Vagina (tissue), 2 donors: ENCODE data around the gene B3GALT2. TPM values are rescaled to one million over a fixed set of nuclear protein-coding genes. Genes with fewer than 3 reads are reported as not detected.

Experiments used
- DNase-seq, 2 donors: peaks; one replicate each; pipeline ENCODE4 v3.0.0-alpha.2; 2017; ENCODE audit errors: extremely low spot score in 2 of 2
- H3K27ac ChIP-seq: fragments of 200-600 bp; sonication (generic); one replicate; pipeline ENCODE4 v1.5.1; 2019
- H3K27me3 ChIP-seq: fragments of 200-600 bp; sonication (generic); one replicate; pipeline ENCODE4 v1.5.1; 2019
- H3K36me3 ChIP-seq, 2 donors: fragments of 200-600 bp; sonication (generic); one replicate each; pipeline ENCODE4 v1.5.1; 2017 to 2019
- H3K4me1 ChIP-seq: fragments of 200-600 bp; sonication (generic); one replicate; pipeline ENCODE4 v1.5.1; 2019
- H3K4me3 ChIP-seq, 2 donors: fragments of 200-600 bp; sonication (generic); 1 replicate in 1 of 2; 2 replicates in 1 of 2; pipeline ENCODE4 v1.5.1; 2016 to 2019
- H3K9me3 ChIP-seq: fragments of 200-600 bp; sonication (generic); one replicate; pipeline ENCODE4 v1.5.1; 2019
- POLR2A ChIP-seq, 2 donors: fragments of 450-650 bp; IDR thresholded peaks; one replicate each; pipeline ENCODE4 v1.6.1; 2017; ENCODE audit warnings: antibody characterized with exemption in 2 of 2, mild to moderate bottlenecking in 2 of 2, moderate library complexity in 2 of 2
- POLR2AphosphoS5 ChIP-seq, 2 donors: sonication (generic); formaldehyde crosslinking; IDR thresholded peaks; one replicate each; pipeline ENCODE4 v1.9.0; 2017; ENCODE audit warnings: antibody characterized with exemption in 2 of 2, mild to moderate bottlenecking in 2 of 2, low read depth in 1 of 2; ENCODE audit not compliant: insufficient read depth in 1 of 2
- intact Hi-C: fragments of 100-400 bp; cut with DNase I; formaldehyde crosslinking; loops from one replicate; pipeline ENCODE4 v1.15.1; 2023
- total RNA-seq: library from RNA; depleted of rRNA; stranded (reverse); fragments of >200 nt; gene quantifications from one replicate; pipeline ENCODE4 v1.2.3, GENCODE V29; 2016
- TF ChIP-seq, protein P1 (sequence below), 3 experiments: fragments of 450-650 bp in 2 of 3; fragments of 200-600 bp in 1 of 3; sonication (generic) in 1 of 3; IDR thresholded peaks; one replicate each; pipeline ENCODE4 v1.5.1; 2017 to 2019; ENCODE audit warnings: antibody characterized with exemption in 3 of 3, mild to moderate bottlenecking in 2 of 3, moderate library complexity in 2 of 3

Gene B3GALT2
- total RNA-seq, 1 donor from 2014 or later, result 0.49 TPM

- Histone ChIP-seq H3K4me3 (no peak overlapping the region), H3K4me1 (no peaks in the 10 kb centered on the region), H3K27ac (no peak overlapping the region), H3K9me3 (no peaks in the 10 kb centered on the region), H3K36me3 (no peaks in the 10 kb centered on the region), H3K27me3 (no peaks in the 10 kb centered on the region)
- no peak for DNase-seq
- intact Hi-C loops, result no loop called here
- TF ChIP-seq, protein P1, sequence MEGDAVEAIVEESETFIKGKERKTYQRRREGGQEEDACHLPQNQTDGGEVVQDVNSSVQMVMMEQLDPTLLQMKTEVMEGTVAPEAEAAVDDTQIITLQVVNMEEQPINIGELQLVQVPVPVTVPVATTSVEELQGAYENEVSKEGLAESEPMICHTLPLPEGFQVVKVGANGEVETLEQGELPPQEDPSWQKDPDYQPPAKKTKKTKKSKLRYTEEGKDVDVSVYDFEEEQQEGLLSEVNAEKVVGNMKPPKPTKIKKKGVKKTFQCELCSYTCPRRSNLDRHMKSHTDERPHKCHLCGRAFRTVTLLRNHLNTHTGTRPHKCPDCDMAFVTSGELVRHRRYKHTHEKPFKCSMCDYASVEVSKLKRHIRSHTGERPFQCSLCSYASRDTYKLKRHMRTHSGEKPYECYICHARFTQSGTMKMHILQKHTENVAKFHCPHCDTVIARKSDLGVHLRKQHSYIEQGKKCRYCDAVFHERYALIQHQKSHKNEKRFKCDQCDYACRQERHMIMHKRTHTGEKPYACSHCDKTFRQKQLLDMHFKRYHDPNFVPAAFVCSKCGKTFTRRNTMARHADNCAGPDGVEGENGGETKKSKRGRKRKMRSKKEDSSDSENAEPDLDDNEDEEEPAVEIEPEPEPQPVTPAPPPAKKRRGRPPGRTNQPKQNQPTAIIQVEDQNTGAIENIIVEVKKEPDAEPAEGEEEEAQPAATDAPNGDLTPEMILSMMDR (IDR thresholded peaks at IDR 0.05), result no peak
- TF ChIP-seq POLR2AphosphoS5 (IDR thresholded peaks at IDR 0.05; ENCODE audit: insufficient read depth in 1 of 2, low read depth in 1 of 2) (no peak), POLR2A (IDR thresholded peaks at IDR 0.05) (no peak)
These were observed 9.6 kb downstream of the B3GALT2 start for GRCh38 chr1:193176788-193177187.

GRCh38 chr1:193176113-193176512 lies 10.3 kb downstream of the B3GALT2 start:
- no peak for DNase-seq
- Histone ChIP-seq H3K4me1 (no peaks in the 10 kb centered on the region), H3K36me3 (no peaks in the 10 kb centered on the region), H3K27me3 (no peaks in the 10 kb centered on the region), H3K9me3 (no peaks in the 10 kb centered on the region), H3K4me3 (no peak overlapping the region), H3K27ac (no peak overlapping the region)
- TF ChIP-seq POLR2A (IDR thresholded peaks at IDR 0.05) (no peak), POLR2AphosphoS5 (IDR thresholded peaks at IDR 0.05; ENCODE audit: insufficient read depth in 1 of 2, low read depth in 1 of 2) (no peak)
- TF ChIP-seq, protein P1 (IDR thresholded peaks at IDR 0.05), result no peak
- intact Hi-C loops, result no loop called here

DNA sequence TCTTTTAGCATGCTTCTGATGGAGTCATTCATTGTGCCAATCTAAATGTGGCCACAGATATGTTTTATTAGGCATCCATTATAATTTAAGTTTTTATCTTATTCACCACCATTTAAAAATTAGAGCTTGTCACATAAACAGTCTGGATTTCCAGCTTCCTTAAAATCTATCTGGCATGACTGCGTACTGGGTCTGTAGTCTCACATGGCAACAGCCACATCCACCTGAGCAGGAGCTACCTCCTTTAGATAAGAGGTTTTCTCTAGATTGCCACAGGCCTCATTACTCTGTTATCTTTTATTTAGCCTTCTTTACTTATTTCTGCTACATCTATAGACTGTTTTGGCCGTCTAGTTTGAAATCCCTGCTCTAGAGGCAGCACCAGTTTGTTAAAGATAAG lies 29.1 kb downstream of the B3GALT2 start:
- Histone ChIP-seq H3K4me3 (no peak overlapping the region), H3K27me3 (no peaks in the 10 kb centered on the region), H3K36me3 (peaks cover 0 to 24% of the 10 kb centered on the region in 2 donors), H3K4me1 (peaks cover 9% of the 10 kb centered on the region), H3K27ac (no peak overlapping the region), H3K9me3 (no peaks in the 10 kb centered on the region)
- TF ChIP-seq, protein P1 (IDR thresholded peaks at IDR 0.05), result no peak
- TF ChIP-seq POLR2AphosphoS5 (IDR thresholded peaks at IDR 0.05; ENCODE audit: insufficient read depth in 1 of 2, low read depth in 1 of 2) (no peak), POLR2A (IDR thresholded peaks at IDR 0.05) (no peak)
- DNase-seq, result no peak
- intact Hi-C loops, result no loop called here

- no peak overlapping the region for H3K4me3 ChIP-seq
- H3K36me3 ChIP-seq, result peaks cover 0 to 26% of the 10 kb centered on the region in 2 donors
- no peaks in the 10 kb centered on the region for H3K9me3 ChIP-seq
- peaks cover 9% of the 10 kb centered on the region for H3K4me1 ChIP-seq
- DNase-seq, result no peak
- intact Hi-C loops, result no loop called here
- TF ChIP-seq, protein P1 (IDR thresholded peaks at IDR 0.05), result no peak
- TF ChIP-seq POLR2A (IDR thresholded peaks at IDR 0.05) (no peak), POLR2AphosphoS5 (IDR thresholded peaks at IDR 0.05; ENCODE audit: insufficient read depth in 1 of 2, low read depth in 1 of 2) (no peak)
- H3K27ac ChIP-seq, result no peak overlapping the region
- no peaks in the 10 kb centered on the region for H3K27me3 ChIP-seq
These were observed 29.6 kb downstream of the B3GALT2 start for GRCh38 chr1:193156822-193157142.

DNA sequence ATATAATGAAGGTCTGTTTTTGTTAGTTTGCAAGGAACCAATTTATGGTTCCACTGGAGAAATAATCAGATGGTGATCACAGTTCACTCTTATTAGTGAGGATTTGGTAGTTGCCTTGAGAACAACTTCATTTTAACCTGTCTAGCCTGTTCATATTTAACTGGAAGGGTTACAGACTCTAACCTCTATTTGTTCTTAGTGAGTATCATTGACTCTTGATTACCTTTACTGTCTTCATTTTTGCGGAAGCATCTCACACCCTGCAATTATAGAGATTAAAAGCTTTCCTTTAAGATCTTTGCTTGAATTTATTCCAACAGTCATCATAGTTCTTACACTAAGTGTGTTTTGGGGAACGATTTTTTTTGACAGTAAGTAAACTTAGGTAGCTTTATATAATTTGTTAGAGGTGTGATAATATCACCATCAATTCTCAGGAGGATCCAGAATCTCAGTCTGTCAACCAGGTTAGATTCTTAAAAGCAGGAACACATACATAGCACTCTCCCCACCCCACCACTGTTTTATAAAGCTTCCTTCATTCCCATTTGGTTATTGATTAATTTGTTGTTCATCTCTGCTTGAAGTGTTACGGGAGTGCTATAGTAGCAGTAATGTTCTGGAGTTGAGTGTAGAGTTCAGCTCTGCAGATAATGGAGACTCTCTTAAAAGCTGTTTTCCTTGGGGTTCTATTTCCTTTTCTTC lies 30.1 kb downstream of the B3GALT2 start:
- Histone ChIP-seq H3K4me3 (no peak overlapping the region), H3K27me3 (no peaks in the 10 kb centered on the region), H3K36me3 (peaks cover 0 to 26% of the 10 kb centered on the region in 2 donors), H3K9me3 (no peaks in the 10 kb centered on the region), H3K4me1 (peaks cover 9% of the 10 kb centered on the region), H3K27ac (no peak overlapping the region)
- no peak for DNase-seq
- TF ChIP-seq, protein P1 (IDR thresholded peaks at IDR 0.05), result no peak
- TF ChIP-seq POLR2A (IDR thresholded peaks at IDR 0.05) (no peak), POLR2AphosphoS5 (IDR thresholded peaks at IDR 0.05; ENCODE audit: insufficient read depth in 1 of 2, low read depth in 1 of 2) (no peak)
- intact Hi-C loops, result no loop called here
